Thyroid gland (tissue), 4 donors: ENCODE data around the gene PCDHGA1.
"Not testable (repeated sequence)": the region's sequence is repeated elsewhere in the genome, so short reads cannot be mapped to it uniquely, and the experiment has no call there.

Source experiments
- POLR2A ChIP-seq, 2 donors: fragments of 450-650 bp; IDR thresholded peaks; one replicate each; pipeline ENCODE4 v1.6.1; 2017; ENCODE audit warnings: antibody characterized with exemption in 2 of 2, mild to moderate bottlenecking in 2 of 2, moderate library complexity in 1 of 2
- TF ChIP-seq, protein P1 (sequence below), 6 experiments: fragments of 200-600 bp in 3 of 6; fragments of 450-650 bp in 3 of 6; sonication (generic) in 3 of 6; IDR thresholded peaks; one replicate each; pipeline ENCODE4 v1.5.1; 2016 to 2019; ENCODE audit warnings: antibody characterized with exemption in 6 of 6, mild to moderate bottlenecking in 2 of 6, inconsistent platforms in 1 of 6, moderate library complexity in 1 of 6

DNA sequence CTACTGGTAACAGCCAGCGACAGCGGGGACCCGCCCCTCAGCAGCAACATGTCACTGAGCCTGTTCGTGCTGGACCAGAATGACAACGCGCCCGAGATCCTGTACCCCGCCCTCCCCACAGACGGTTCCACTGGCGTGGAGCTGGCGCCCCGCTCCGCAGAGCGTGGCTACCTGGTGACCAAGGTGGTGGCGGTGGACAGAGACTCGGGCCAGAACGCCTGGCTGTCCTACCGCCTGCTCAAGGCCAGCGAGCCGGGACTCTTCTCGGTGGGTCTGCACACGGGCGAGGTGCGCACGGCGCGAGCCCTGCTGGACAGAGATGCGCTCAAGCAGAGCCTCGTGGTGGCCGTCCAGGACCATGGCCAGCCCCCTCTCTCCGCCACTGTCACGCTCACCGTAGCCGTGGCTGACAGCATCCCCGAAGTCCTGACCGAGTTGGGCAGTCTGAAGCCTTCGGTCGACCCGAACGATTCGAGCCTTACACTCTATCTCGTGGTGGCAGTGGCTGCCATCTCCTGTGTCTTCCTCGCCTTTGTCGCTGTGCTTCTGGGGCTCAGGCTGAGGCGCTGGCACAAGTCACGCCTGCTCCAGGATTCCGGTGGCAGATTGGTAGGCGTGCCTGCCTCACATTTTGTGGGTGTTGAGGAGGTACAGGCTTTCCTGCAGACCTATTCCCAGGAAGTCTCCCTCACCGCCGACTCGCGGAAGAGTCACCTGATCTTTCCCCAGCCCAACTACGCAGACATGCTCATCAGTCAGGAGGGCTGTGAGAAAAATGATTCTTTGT lies 64.3 kb downstream of the PCDHGA1 start:
- TF ChIP-seq, protein P1, sequence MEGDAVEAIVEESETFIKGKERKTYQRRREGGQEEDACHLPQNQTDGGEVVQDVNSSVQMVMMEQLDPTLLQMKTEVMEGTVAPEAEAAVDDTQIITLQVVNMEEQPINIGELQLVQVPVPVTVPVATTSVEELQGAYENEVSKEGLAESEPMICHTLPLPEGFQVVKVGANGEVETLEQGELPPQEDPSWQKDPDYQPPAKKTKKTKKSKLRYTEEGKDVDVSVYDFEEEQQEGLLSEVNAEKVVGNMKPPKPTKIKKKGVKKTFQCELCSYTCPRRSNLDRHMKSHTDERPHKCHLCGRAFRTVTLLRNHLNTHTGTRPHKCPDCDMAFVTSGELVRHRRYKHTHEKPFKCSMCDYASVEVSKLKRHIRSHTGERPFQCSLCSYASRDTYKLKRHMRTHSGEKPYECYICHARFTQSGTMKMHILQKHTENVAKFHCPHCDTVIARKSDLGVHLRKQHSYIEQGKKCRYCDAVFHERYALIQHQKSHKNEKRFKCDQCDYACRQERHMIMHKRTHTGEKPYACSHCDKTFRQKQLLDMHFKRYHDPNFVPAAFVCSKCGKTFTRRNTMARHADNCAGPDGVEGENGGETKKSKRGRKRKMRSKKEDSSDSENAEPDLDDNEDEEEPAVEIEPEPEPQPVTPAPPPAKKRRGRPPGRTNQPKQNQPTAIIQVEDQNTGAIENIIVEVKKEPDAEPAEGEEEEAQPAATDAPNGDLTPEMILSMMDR (IDR thresholded peaks at IDR 0.05), result not testable (repeated sequence)
- TF ChIP-seq POLR2A (IDR thresholded peaks at IDR 0.05), result not testable (repeated sequence)
